GM12892 (cell line): ENCODE measurements around the gene EREG.

Experiments
- POLR2A ChIP-seq: IDR thresholded peaks from 2 replicates; pipeline ENCODE4 v1.6.1; 2011; ENCODE audit warnings: low read depth, low read length, control low read depth
- POLR2AphosphoS5 ChIP-seq: IDR thresholded peaks from 2 replicates; pipeline ENCODE4 v1.6.1; 2011; ENCODE audit warnings: low read depth, low read length, control low read depth
- TAF1 ChIP-seq: IDR thresholded peaks from 2 replicates; pipeline ENCODE4 v1.6.1; 2011; ENCODE audit warnings: low read depth, mild to moderate bottlenecking, control low read depth, low read length, borderline replicate concordance

GRCh38 chr4:74369855-74370254, 4.9 kb downstream of the EREG start:
- TF ChIP-seq POLR2AphosphoS5 (no peak), POLR2A (no peak), TAF1 (no peak)
